ENCODE measurements around the gene ZYG11A. TPM values are rescaled to one million over a fixed set of nuclear protein-coding genes. Genes with fewer than 3 reads are reported as not detected.
A peak's percentile ranks its signal among the peaks of the same experiment; 100 is the strongest.

ZYG11A gene
- total and polyA plus RNA-seq, 4 donors: 0.38 to 1.8 (median 0.76) TPM

GRCh38 chr1:52907068-52907811 lies 64.7 kb downstream of the ZYG11A start:
- H3K9ac ChIP-seq (ENCODE audit: low read depth in 1 of 2, low read length in 2 of 2): no peak overlapping the region
- no peaks in the 10 kb centered on the region for H3K9me3 ChIP-seq (ENCODE audit: control insufficient read depth in 4 of 4, low read length in 3 of 4)
- H3K36me3 ChIP-seq (ENCODE audit: control insufficient read depth in 4 of 4, insufficient read depth in 3 of 4, low read depth in 1 of 4, low read length in 3 of 4): peaks cover 0 to 14% (median 3%) of the 10 kb centered on the region in 4 donors
- no peaks in the 10 kb centered on the region for H3K27me3 ChIP-seq (ENCODE audit: control insufficient read depth in 4 of 4, insufficient read depth in 4 of 4, low read length in 3 of 4)
- H3K4me1 ChIP-seq (ENCODE audit: control insufficient read depth in 4 of 4, insufficient read depth in 4 of 4, low read length in 3 of 4): peaks cover 19 to 76% (median 63%) of the 10 kb centered on the region in 4 donors
- peak overlapping the region; percentile 1 to 63 for H3K27ac ChIP-seq (ENCODE audit: low read depth in 1 of 2, low read length in 2 of 2)
- no peak for DNase-seq (ENCODE audit: low spot score)
- H3K4me3 ChIP-seq (ENCODE audit: low read depth in 1 of 3, low read length in 3 of 3): no peak overlapping the region
- WGBS: 54% methylated on average over 9 of the region's 9 CpGs
- TF ChIP-seq ZBTB33 (IDR thresholded peaks at IDR 0.05): no peak
- TF ChIP-seq TAF1 (conservative IDR thresholded peaks at IDR 0.05): no peak
- no peak for TF ChIP-seq FOXA1 (IDR thresholded peaks at IDR 0.05)
- peak in 1 of 2 donors; percentile 12 for TF ChIP-seq RAD21 (IDR thresholded peaks at IDR 0.05)
- no peak for TF ChIP-seq GABPA (IDR thresholded peaks at IDR 0.05 in 1 of 2, conservative IDR thresholded peaks at IDR 0.05 in 1 of 2)
- TF ChIP-seq FOXA2 (IDR thresholded peaks at IDR 0.05): no peak
- peak; percentile 53 to 72 for TF ChIP-seq RXRA (IDR thresholded peaks at IDR 0.05)
- peak in 1 of 2 donors; percentile 45 for TF ChIP-seq EGR1 (IDR thresholded peaks at IDR 0.05; ENCODE audit: low read depth in 2 of 2)
- TF ChIP-seq ATF3 (IDR thresholded peaks at IDR 0.05): no peak
- TF ChIP-seq HNF4A (conservative IDR thresholded peaks at IDR 0.05): peak in 1 of 2 donors; percentile 56
- peak; percentile 63 for TF ChIP-seq SP1 (IDR thresholded peaks at IDR 0.05)
- TF ChIP-seq HNF4G (IDR thresholded peaks at IDR 0.05): no peak
- TF ChIP-seq NR2F2 (IDR thresholded peaks at IDR 0.05): no peak
- peak; percentile 40 for TF ChIP-seq MAX (IDR thresholded peaks at IDR 0.05)
- TF ChIP-seq YY1 (IDR thresholded peaks at IDR 0.05): peak; percentile 48
- no peak for TF ChIP-seq CTCF (IDR thresholded peaks at IDR 0.05; ENCODE audit: low read depth, low read length, missing input control)
- no peak for TF ChIP-seq REST (IDR thresholded peaks at IDR 0.05)
- TF ChIP-seq JUND (IDR thresholded peaks at IDR 0.05): peak in 1 of 2 donors; percentile 60

Data from liver (tissue), 9 donors.